ENCODE results near the gene NACC2.
"Not testable (repeated sequence)": the region's sequence is repeated elsewhere in the genome, so short reads cannot be mapped to it uniquely, and the experiment has no call there.

The NACC2 gene

DNA sequence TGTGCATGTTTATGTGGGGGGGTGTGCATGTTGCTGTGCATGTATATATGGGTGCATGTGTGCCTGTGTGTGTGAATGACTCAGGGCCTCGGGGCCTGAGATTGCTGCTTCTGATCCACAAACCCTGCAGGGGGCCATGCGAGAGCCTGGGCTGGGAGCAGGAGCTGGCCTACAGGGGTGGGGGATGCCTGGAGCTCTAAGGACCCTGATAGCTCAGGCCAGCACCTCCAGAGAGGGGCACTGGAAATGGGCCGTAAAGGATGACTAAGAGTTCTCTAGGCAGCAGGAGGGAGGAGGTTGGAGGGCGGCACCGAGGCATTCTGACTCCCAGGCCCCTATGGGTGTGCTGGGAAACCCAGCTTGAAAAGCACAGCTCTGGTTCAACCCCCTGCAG, 127.0 kb downstream of the NACC2 start:
- no peak for DNase-seq (ENCODE audit: low spot score)
- TF ChIP-seq CTCF (IDR thresholded peaks at IDR 0.05; ENCODE audit: borderline replicate concordance, control extremely low read depth, extremely low read depth, insufficient read depth, missing control alignments), result no peak
- in situ Hi-C loops (cut with MboI; ENCODE audit: low sequenced_read_pairs, unreplicated experiment), result loop anchor here (10.0 kb wide), 1 partner anchor 147 kb away; the partner anchor contains the start of gene TMEM250

- in situ Hi-C loops (cut with MboI; ENCODE audit: low sequenced_read_pairs, unreplicated experiment), result loop anchor here (10.0 kb wide), 1 partner anchor 148 kb away; the partner anchor contains the start of gene TMEM250
- DNase-seq (ENCODE audit: low spot score), result not testable (repeated sequence)
Observed at GRCh38 chr9:135966916-135967260, 128.2 kb downstream of the NACC2 start.

- no peak for DNase-seq (ENCODE audit: low spot score)
- no peak for TF ChIP-seq CTCF (IDR thresholded peaks at IDR 0.05; ENCODE audit: borderline replicate concordance, control extremely low read depth, extremely low read depth, insufficient read depth, missing control alignments)
- in situ Hi-C loops (cut with MboI; ENCODE audit: low sequenced_read_pairs, unreplicated experiment), result loop anchor here (10.0 kb wide), 1 partner anchor 150 kb away; the partner anchor contains the start of gene TMEM250
Observed at GRCh38 chr9:135965124-135965756, 129.8 kb downstream of the NACC2 start.

DNA sequence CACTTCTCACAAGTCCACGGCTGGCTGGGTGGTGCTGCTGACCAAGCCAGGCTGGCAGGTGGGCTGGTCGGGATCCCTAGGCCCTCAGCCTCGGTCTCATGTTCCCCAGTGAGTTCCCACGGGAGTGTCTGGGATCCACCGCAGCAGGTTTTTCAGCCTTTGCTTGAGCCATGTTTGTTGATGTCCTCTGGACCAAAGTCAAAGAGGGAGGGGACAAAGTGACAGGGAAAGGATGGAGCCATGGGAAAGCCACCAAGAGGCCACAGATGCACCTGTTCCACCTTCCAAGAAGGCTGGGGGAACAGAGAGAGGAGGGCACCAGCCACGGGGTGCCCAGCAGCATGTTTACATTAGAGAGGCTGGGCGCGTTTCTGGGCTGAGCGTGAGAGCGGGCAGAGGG, 131.2 kb downstream of the NACC2 start:
- TF ChIP-seq CTCF (IDR thresholded peaks at IDR 0.05; ENCODE audit: borderline replicate concordance, control extremely low read depth, extremely low read depth, insufficient read depth, missing control alignments), result no peak
- no peak for DNase-seq (ENCODE audit: low spot score)
- in situ Hi-C loops (cut with MboI; ENCODE audit: low sequenced_read_pairs, unreplicated experiment), result loop anchor here (10.0 kb wide), 1 partner anchor 151 kb away; the partner anchor contains the start of gene TMEM250

GRCh38 chr9:135963338-135963737, 131.8 kb downstream of the NACC2 start:
- no peak for DNase-seq (ENCODE audit: low spot score)
- in situ Hi-C loops (cut with MboI; ENCODE audit: low sequenced_read_pairs, unreplicated experiment), result loop anchor here (10.0 kb wide), 1 partner anchor 151 kb away; the partner anchor contains the start of gene TMEM250
- no peak for TF ChIP-seq CTCF (IDR thresholded peaks at IDR 0.05; ENCODE audit: borderline replicate concordance, control extremely low read depth, extremely low read depth, insufficient read depth, missing control alignments)

GRCh38 chr9:135962696-135963307, 132.3 kb downstream of the NACC2 start:
- no peak for DNase-seq (ENCODE audit: low spot score)
- in situ Hi-C loops (cut with MboI; ENCODE audit: low sequenced_read_pairs, unreplicated experiment), result loop anchor here (10.0 kb wide), 1 partner anchor 152 kb away; the partner anchor contains the start of gene TMEM250
- no peak for TF ChIP-seq CTCF (IDR thresholded peaks at IDR 0.05; ENCODE audit: borderline replicate concordance, control extremely low read depth, extremely low read depth, insufficient read depth, missing control alignments)
